Heart left ventricle (tissue), 16 donors: ENCODE measurements around the gene MIPOL1. TPM values are rescaled to one million over a fixed set of nuclear protein-coding genes. Genes with fewer than 3 reads are reported as not detected.

Experiments
- ATAC-seq, 4 donors: fragments of 200-7000 bp; cut with Tn5 transposase; one replicate each; pipeline ENCODE4 v1.9.1; 2020 to 2022; ENCODE audit warnings: moderate library complexity in 4 of 4, mild to moderate bottlenecking in 3 of 4, moderate number of reproducible peaks in 1 of 4
- DNase-seq, 5 donors: peaks; one replicate each; pipeline ENCODE4 v3.0.0-alpha.2; 2020
- H3K27ac ChIP-seq, 12 donors: fragments of 200-600 bp; sonication (generic) in 4 of 12; one replicate each; pipeline versions ENCODE4 v1.5.0 to v1.8.0; 2016 to 2022; ENCODE audit warnings: mild to moderate bottlenecking in 2 of 12
- H3K27me3 ChIP-seq, 9 donors: fragments of 200-600 bp; sonication (generic) in 2 of 9; one replicate each; pipeline versions ENCODE4 v1.5.1 to v1.8.0; 2016 to 2022; ENCODE audit warnings: mild to moderate bottlenecking in 3 of 9
- H3K36me3 ChIP-seq, 9 donors: fragments of 200-600 bp; sonication (generic) in 2 of 9; one replicate each; pipeline versions ENCODE4 v1.5.0 to v1.8.0; 2018 to 2022; ENCODE audit warnings: mild to moderate bottlenecking in 2 of 9
- H3K4me1 ChIP-seq, 12 donors: fragments of 200-600 bp; sonication (generic) in 4 of 12; one replicate each; pipeline versions ENCODE4 v1.5.0 to v1.8.0; 2016 to 2022; ENCODE audit warnings: mild to moderate bottlenecking in 3 of 12
- H3K4me3 ChIP-seq, 12 donors: fragments of 200-600 bp; sonication (generic) in 4 of 12; one replicate each; pipeline versions ENCODE4 v1.5.0 to v1.8.0; 2017 to 2022; ENCODE audit warnings: mild to moderate bottlenecking in 9 of 12, moderate library complexity in 4 of 12
- H3K9me3 ChIP-seq, 12 donors: fragments of 200-600 bp; sonication (generic) in 4 of 12; one replicate each; pipeline versions ENCODE4 v1.5.0 to v1.8.0; 2016 to 2022; ENCODE audit warnings: mild to moderate bottlenecking in 1 of 12
- POLR2A ChIP-seq, 2 donors: fragments of 450-650 bp; IDR thresholded peaks; one replicate each; pipeline ENCODE4 v1.6.1; 2017; ENCODE audit warnings: antibody characterized with exemption in 2 of 2, mild to moderate bottlenecking in 2 of 2, moderate library complexity in 2 of 2
- WGBS, 4 donors: extraction: QIAGEN DNeasy Blood & Tissue Kit in 2 of 4; methylation state at CpG; one replicate each; pipeline versions ENCODE4 v1.1.5 to v1.1.7; 2013 to 2018; 5-methylcytosine and 5-hydroxymethylcytosine counted together
- intact Hi-C, 10 donors: fragments of 100-400 bp; cut with DNase I; formaldehyde crosslinking; loops; one replicate each; pipeline versions ENCODE4 v1.11.1 to v1.14.2; 2022
- polyA plus RNA-seq, 2 donors: library from polyadenylated mRNA; stranded (reverse); fragments of 200-250 nt; gene quantifications; one replicate each; pipeline ENCODE4 v1.2.3, GENCODE V29; 2013
- total RNA-seq, 9 donors: library from RNA; depleted of rRNA in 2 of 9; stranded (reverse); fragments of >200 nt in 2 of 9; fragmentation: NEBNext Ultra II Directional in 3 of 9; extraction: Animal tissue kit (Norgen Biotek cat#: 25700) in 3 of 9; gene quantifications; one replicate each; pipeline versions ENCODE4 v1.1.0 to v1.2.4, GENCODE V29; 2016 to 2023
- TF ChIP-seq, protein P1 (sequence below), 12 donors: fragments of 200-600 bp; sonication (generic) in 4 of 12; IDR thresholded peaks; one replicate each; pipeline versions ENCODE4 v1.5.0 to v1.8.0; 2018 to 2022; ENCODE audit warnings: antibody characterized with exemption in 12 of 12, mild to moderate bottlenecking in 5 of 12
- donor health status: ischemic (EF 13 %, LVEDD 7.1; RV severe dilation, severe dysfunction).
- donor health status: healthy with polysubstance abuse.
- donor health status: DM: no; HTN: yes; CAD: no.
- donor health status: DM: no; HTN: no; CAD: no.
- donor health status: ischemic (EF 25% LVEDD 6.9; RV normal size, moderate dysfunction).
- donor health status: ischemic (EF 25% LVEDD 5.7; RV mildly dilated, moderate dysfunction).
- donor health status: healthy.
- donor health status: DM: yes; HTN: yes; CAD: no.
- donor health status: ischemic (EF 35%, LVEDD 5.7; RV mildly dilated, moderate dysfunction).
- donor health status: nonischemic (EF 11% LVEDD 7.7; RV severe dilation, severe dysfunction).
- donor health status: DM: yes; HTN: yes; CAD: no.
- donor health status: PGD.
- donor health status: ischemic (EF 29% LVEDD 5.4; RV normal size, mild dysfunction).
- donor health status: nonischemic (EF 23%, LVEDD 6.1; RV moderate dilation, normal function).

The MIPOL1 gene
- total and polyA plus RNA-seq, 11 donors: 0.99 to 7.3 (median 5.0) TPM

DNA sequence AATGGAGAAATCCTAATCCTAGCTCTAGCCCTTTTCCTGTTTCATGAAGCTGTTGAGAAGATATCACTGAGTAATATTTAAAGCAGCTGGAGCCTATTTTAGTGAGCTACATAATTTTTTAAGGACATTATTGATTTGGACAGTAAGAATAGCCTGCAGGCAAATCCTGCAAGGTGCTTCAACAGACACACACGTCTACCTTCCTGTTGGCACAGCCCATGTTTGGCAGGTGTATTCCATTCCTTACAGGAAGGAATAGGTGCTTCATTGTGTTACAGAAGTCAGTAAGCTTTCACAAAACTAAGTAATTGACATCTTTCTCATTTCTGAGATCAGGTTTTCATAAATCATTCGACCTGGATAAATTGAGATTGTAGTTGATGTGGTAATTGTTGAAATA lies 346.7 kb downstream of the MIPOL1 start:
- WGBS, 4 donors: 49 to 65% (median 58%) methylated on average over 2 of the region's 2 CpGs
- Histone ChIP-seq H3K4me1 (no peaks in the 10 kb centered on the region), H3K4me3 (no peak overlapping the region), H3K36me3 (no peaks in the 10 kb centered on the region), H3K9me3 (no peaks in the 10 kb centered on the region), H3K27ac (no peak overlapping the region), H3K27me3 (no peaks in the 10 kb centered on the region)
- intact Hi-C loops: no loop called here
- TF ChIP-seq, protein P1, sequence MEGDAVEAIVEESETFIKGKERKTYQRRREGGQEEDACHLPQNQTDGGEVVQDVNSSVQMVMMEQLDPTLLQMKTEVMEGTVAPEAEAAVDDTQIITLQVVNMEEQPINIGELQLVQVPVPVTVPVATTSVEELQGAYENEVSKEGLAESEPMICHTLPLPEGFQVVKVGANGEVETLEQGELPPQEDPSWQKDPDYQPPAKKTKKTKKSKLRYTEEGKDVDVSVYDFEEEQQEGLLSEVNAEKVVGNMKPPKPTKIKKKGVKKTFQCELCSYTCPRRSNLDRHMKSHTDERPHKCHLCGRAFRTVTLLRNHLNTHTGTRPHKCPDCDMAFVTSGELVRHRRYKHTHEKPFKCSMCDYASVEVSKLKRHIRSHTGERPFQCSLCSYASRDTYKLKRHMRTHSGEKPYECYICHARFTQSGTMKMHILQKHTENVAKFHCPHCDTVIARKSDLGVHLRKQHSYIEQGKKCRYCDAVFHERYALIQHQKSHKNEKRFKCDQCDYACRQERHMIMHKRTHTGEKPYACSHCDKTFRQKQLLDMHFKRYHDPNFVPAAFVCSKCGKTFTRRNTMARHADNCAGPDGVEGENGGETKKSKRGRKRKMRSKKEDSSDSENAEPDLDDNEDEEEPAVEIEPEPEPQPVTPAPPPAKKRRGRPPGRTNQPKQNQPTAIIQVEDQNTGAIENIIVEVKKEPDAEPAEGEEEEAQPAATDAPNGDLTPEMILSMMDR (IDR thresholded peaks at IDR 0.05): no peak
- no peak for TF ChIP-seq POLR2A (IDR thresholded peaks at IDR 0.05)
- DNase-seq: no peak
- ATAC-seq: no peak

DNA sequence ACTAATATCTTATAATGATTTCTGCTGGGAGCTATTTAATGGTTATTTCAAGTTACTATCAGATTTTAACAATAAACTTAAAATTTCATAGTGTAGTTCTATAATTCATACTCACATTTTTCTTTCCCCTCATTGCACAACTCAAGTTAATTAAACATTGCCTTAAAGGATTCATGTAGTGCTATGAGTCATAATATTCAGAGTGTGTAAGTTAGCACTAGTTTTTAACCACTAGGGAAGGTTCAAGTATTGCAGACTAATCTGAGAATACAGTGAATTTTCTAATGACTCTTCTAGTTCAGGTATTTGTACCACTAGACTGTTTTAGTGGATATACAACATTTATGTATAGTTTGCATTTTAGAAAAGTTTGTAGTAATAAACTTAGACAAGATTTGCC lies 347.4 kb downstream of the MIPOL1 start:
- no peak for TF ChIP-seq POLR2A (IDR thresholded peaks at IDR 0.05)
- TF ChIP-seq, protein P1 (IDR thresholded peaks at IDR 0.05): no peak
- ATAC-seq: no peak
- no peaks in the 10 kb centered on the region for H3K4me1 ChIP-seq
- H3K27ac ChIP-seq: no peak overlapping the region
- no peaks in the 10 kb centered on the region for H3K9me3 ChIP-seq
- no peak overlapping the region for H3K4me3 ChIP-seq
- no peaks in the 10 kb centered on the region for H3K27me3 ChIP-seq
- intact Hi-C loops: no loop called here
- H3K36me3 ChIP-seq: no peaks in the 10 kb centered on the region
- DNase-seq: no peak

GRCh38 chr14:37546621-37547447 lies 349.1 kb downstream of the MIPOL1 start:
- no peak for DNase-seq
- TF ChIP-seq, protein P1 (IDR thresholded peaks at IDR 0.05): no peak
- TF ChIP-seq POLR2A (IDR thresholded peaks at IDR 0.05): no peak
- peaks cover 0 to 1% (median 0%) of the 10 kb centered on the region in 12 donors for H3K9me3 ChIP-seq
- WGBS, 4 donors: 48 to 51% (median 49%) methylated on average over 6 of the region's 6 CpGs
- H3K27me3 ChIP-seq: no peaks in the 10 kb centered on the region
- ATAC-seq: no peak
- no peak overlapping the region for H3K27ac ChIP-seq
- no peaks in the 10 kb centered on the region for H3K36me3 ChIP-seq
- intact Hi-C loops: no loop called here
- no peak overlapping the region for H3K4me3 ChIP-seq
- no peaks in the 10 kb centered on the region for H3K4me1 ChIP-seq

- no peak for DNase-seq
- Histone ChIP-seq H3K9me3 (peaks cover 0 to 22% (median 1%) of the 10 kb centered on the region in 12 donors), H3K27me3 (no peaks in the 10 kb centered on the region), H3K27ac (no peak overlapping the region), H3K4me1 (no peaks in the 10 kb centered on the region), H3K36me3 (no peaks in the 10 kb centered on the region), H3K4me3 (no peak overlapping the region)
- intact Hi-C loops: no loop called here
- WGBS, 4 donors: 61 to 67% (median 63%) methylated on average over 5 of the region's 5 CpGs
- TF ChIP-seq, protein P1 (IDR thresholded peaks at IDR 0.05): no peak
- no peak for TF ChIP-seq POLR2A (IDR thresholded peaks at IDR 0.05)
- ATAC-seq: no peak
These were observed 352.8 kb downstream of the MIPOL1 start for GRCh38 chr14:37550511-37550910.
